SJCRH30 (cell line): ENCODE results near the gene LONRF2. TPM values are rescaled to one million over a fixed set of nuclear protein-coding genes. Genes with fewer than 3 reads are reported as not detected.

Experiments
- DNase-seq, 2 experiments: peaks; one replicate each; pipeline ENCODE4 v3.0.0-alpha.2; 2015 to 2020
- H3K27ac ChIP-seq: fragments of 250-450 bp; sonication (Bioruptor Pico); 2 replicates; pipeline ENCODE4 v1.5.1; 2020; ENCODE audit warnings: mild to moderate bottlenecking, moderate library complexity
- H3K27me3 ChIP-seq: fragments of 250-450 bp; sonication (Bioruptor Pico); 2 replicates; pipeline ENCODE4 v1.5.1; 2020; ENCODE audit warnings: mild to moderate bottlenecking, moderate library complexity
- H3K36me3 ChIP-seq: fragments of 250-450 bp; sonication (Bioruptor Pico); 2 replicates; pipeline ENCODE4 v1.5.1; 2020; ENCODE audit warnings: mild to moderate bottlenecking, moderate library complexity
- H3K4me1 ChIP-seq: fragments of 250-450 bp; sonication (Bioruptor Pico); 2 replicates; pipeline ENCODE4 v1.5.1; 2020; ENCODE audit warnings: mild to moderate bottlenecking, moderate library complexity
- H3K4me3 ChIP-seq: fragments of 250-450 bp; sonication (Bioruptor Pico); 2 replicates; pipeline ENCODE4 v1.5.1; 2020; ENCODE audit warnings: mild to moderate bottlenecking, moderate library complexity
- H3K9me3 ChIP-seq: fragments of 250-450 bp; sonication (Bioruptor Pico); replicated peaks from 2 replicates; pipeline ENCODE4 v1.5.1; 2020; ENCODE audit warnings: mild to moderate bottlenecking, moderate library complexity
- total RNA-seq: library from RNA; depleted of rRNA; stranded (reverse); fragments of >200 nt; shearing (Covaris generic); gene quantifications from 2 replicates; pipeline ENCODE4 v1.2.3, GENCODE V29; 2014

LONRF2 gene
- total RNA-seq, 1 experiment from 2014 or later = not detected

GRCh38 chr2:100289020-100289419 lies 33.3 kb downstream of the LONRF2 start:
- H3K27ac ChIP-seq = no peak overlapping the region
- H3K9me3 ChIP-seq = no peaks in the 10 kb centered on the region
- H3K4me3 ChIP-seq = no peak overlapping the region
- H3K36me3 ChIP-seq = no peaks in the 10 kb centered on the region
- no peak for DNase-seq
- no peaks in the 10 kb centered on the region for H3K27me3 ChIP-seq
- peaks cover 3% of the 10 kb centered on the region; the same call in 1 of the 2 replicates for H3K4me1 ChIP-seq

GRCh38 chr2:100286318-100286717 lies 36.0 kb downstream of the LONRF2 start:
- H3K27ac ChIP-seq = no peak overlapping the region
- no peaks in the 10 kb centered on the region for H3K9me3 ChIP-seq
- H3K4me3 ChIP-seq = no peak overlapping the region
- H3K36me3 ChIP-seq = no peaks in the 10 kb centered on the region
- no peak for DNase-seq
- H3K4me1 ChIP-seq = 0 out of 2 replicates have a peak, but pooled peaks cover 2% of the 10 kb centered on the region
- no peaks in the 10 kb centered on the region for H3K27me3 ChIP-seq

DNA sequence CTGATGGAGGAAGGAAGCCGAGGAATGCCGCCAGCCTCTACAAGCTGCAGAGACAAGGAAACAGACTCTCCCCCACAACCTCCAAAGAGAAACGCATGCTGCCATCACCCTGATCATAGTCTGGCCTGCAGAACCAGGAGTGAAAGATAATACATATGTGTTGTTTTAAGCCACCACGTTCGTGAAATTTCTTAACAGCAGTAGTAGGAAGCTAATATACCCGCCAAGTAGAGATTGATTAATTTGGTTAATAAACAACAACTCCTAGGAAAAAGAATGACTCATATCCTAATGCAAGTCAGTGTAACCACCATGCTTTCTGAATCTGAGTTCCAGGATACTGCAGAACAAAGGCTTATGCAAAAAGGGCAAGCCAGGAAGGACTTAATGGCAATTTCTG lies 36.6 kb downstream of the LONRF2 start:
- H3K9me3 ChIP-seq = no peaks in the 10 kb centered on the region
- no peak for DNase-seq
- H3K27me3 ChIP-seq = no peaks in the 10 kb centered on the region
- no peaks in the 10 kb centered on the region for H3K4me1 ChIP-seq
- H3K4me3 ChIP-seq = no peak overlapping the region
- no peak overlapping the region for H3K27ac ChIP-seq
- H3K36me3 ChIP-seq = no peaks in the 10 kb centered on the region

- Histone ChIP-seq H3K9me3 (no peaks in the 10 kb centered on the region), H3K36me3 (no peaks in the 10 kb centered on the region), H3K27ac (no peak overlapping the region)
Observed at GRCh38 chr2:100285011-100285410, 37.3 kb downstream of the LONRF2 start.

GRCh38 chr2:100283724-100284501 lies 38.4 kb downstream of the LONRF2 start:
- H3K27me3 ChIP-seq = no peaks in the 10 kb centered on the region
- no peaks in the 10 kb centered on the region for H3K9me3 ChIP-seq
- H3K27ac ChIP-seq = no peak overlapping the region
- H3K4me1 ChIP-seq = no peaks in the 10 kb centered on the region
- no peaks in the 10 kb centered on the region for H3K36me3 ChIP-seq
- no peak overlapping the region for H3K4me3 ChIP-seq
- no peak for DNase-seq

More at GRCh38 chr2:100285011-100285410, 37.3 kb downstream of the LONRF2 start:
- Histone ChIP-seq H3K4me3 (no peak overlapping the region), H3K4me1 (no peaks in the 10 kb centered on the region), H3K27me3 (no peaks in the 10 kb centered on the region)
- DNase-seq = no peak

GRCh38 chr2:100281521-100282438 lies 40.5 kb downstream of the LONRF2 start:
- Histone ChIP-seq H3K9me3 (no peaks in the 10 kb centered on the region), H3K36me3 (no peaks in the 10 kb centered on the region), H3K4me1 (no peaks in the 10 kb centered on the region), H3K27ac (no peak overlapping the region), H3K4me3 (no peak overlapping the region), H3K27me3 (no peaks in the 10 kb centered on the region)
- DNase-seq = no peak

DNA sequence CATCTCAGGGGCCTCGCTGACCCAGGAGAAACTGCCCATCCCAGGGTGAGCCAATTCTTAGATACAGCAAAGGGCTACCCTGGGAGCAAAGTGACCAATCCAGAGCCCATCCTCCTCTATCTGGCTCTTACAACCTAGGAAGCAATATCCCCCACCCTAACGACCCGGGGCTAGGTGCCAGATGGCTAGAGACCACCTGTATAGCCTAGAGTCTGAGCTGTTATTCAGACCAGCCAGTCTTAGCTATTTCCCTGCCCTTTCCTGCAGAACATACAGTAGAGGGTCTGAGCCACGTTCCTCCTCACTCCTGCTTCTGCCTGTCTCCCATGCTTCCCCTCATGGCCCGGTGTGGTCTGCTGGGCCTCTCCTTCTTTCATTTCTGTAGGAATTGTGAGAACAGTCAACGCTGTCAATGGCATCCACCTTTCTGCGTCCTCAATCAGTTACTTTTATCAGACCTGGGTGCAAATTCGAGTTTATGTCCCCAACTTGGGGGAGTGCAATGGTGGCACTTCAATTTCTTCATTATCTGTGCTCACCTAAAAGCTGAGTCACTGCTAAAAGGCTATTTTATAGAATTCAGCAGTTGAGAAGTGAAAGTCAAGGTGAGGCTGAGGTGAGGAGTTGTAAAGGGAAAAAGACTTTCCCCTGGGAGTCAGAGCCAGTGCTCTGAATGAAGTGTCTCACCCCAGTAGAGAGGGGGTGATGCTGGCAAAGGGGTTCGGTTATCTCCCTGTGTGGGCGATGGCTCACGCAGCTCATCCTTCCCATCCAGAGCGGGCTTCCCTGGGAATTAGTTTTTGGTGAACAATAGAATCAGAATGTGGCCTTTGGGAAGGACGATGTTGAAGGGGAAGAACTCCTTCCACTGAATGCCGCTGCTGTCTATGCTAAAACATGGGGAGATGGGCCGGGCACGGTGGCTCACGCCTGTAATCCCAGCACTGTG lies 42.4 kb downstream of the LONRF2 start:
- no peak for DNase-seq
- Histone ChIP-seq H3K27ac (no peak overlapping the region), H3K9me3 (no peaks in the 10 kb centered on the region), H3K4me3 (no peak overlapping the region), H3K27me3 (peaks cover 7% of the 10 kb centered on the region; the same call in 1 of the 2 replicates), H3K4me1 (no peaks in the 10 kb centered on the region), H3K36me3 (no peaks in the 10 kb centered on the region)

DNA sequence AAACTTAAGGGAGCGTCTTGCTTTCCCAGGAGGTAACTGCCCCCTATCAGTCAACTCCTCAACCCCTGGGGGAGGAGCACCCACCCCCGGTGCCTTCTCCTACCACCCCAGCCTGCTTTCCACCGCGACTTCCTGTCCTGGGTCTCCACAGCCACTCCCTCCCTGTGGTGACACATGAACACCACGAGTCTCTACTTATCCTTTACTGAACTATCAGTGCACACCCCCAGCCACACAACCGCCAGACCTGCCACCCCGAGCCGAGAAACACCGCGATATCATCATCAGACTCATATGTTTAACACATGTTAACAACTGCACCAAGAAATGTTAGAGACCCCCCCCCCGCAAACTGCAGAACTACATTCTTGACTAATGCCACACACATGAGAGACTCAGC lies 43.3 kb downstream of the LONRF2 start:
- no peaks in the 10 kb centered on the region for H3K4me1 ChIP-seq
- DNase-seq = no peak
- no peak overlapping the region for H3K27ac ChIP-seq
- no peaks in the 10 kb centered on the region for H3K36me3 ChIP-seq
- peaks cover 7% of the 10 kb centered on the region; the same call in 1 of the 2 replicates for H3K27me3 ChIP-seq
- no peaks in the 10 kb centered on the region for H3K9me3 ChIP-seq
- H3K4me3 ChIP-seq = no peak overlapping the region

GRCh38 chr2:100278501-100278900 lies 43.8 kb downstream of the LONRF2 start:
- peaks cover 9% of the 10 kb centered on the region for H3K27me3 ChIP-seq
- H3K36me3 ChIP-seq = no peaks in the 10 kb centered on the region
- H3K9me3 ChIP-seq = no peaks in the 10 kb centered on the region
- no peak overlapping the region for H3K4me3 ChIP-seq
- no peak overlapping the region for H3K27ac ChIP-seq
- DNase-seq = no peak
- no peaks in the 10 kb centered on the region for H3K4me1 ChIP-seq

DNA sequence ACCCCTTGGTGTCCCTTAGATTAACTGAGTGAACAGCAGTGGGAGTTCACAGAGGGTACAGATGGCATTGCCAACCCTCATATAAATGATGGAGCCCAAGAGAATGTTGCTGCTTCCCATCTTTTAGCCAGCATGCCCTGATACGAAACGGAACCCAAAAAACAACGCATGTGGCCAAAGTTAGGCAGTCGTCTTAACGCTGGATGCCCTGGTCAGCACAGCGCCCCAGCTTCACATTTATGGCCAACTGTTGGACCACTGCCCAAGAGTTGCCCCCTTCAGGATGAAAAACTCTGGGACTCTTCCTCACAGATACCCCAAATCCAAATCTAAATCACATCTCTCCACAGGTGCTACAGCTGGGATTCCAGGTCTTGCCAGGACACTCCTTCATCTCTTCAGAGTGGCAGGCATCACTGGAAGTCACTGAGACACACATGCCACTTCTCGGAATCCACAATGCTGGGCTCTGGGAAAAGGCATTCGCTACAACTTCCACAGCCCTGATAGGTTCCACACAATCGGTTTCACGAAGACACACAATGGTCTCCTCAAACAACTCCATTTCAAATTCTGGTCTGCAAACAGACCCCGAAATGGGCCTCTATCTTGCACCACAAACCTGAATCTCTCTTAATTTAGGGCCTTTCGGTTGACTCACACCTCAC lies 44.6 kb downstream of the LONRF2 start:
- no peak for DNase-seq
- H3K9me3 ChIP-seq = no peaks in the 10 kb centered on the region
- H3K4me3 ChIP-seq = no peak overlapping the region
- H3K27me3 ChIP-seq = peaks cover 11% of the 10 kb centered on the region
- H3K27ac ChIP-seq = no peak overlapping the region
- H3K36me3 ChIP-seq = no peaks in the 10 kb centered on the region
- H3K4me1 ChIP-seq = no peaks in the 10 kb centered on the region

- Histone ChIP-seq H3K4me3 (no peak overlapping the region), H3K27ac (no peak overlapping the region), H3K36me3 (no peaks in the 10 kb centered on the region), H3K4me1 (no peaks in the 10 kb centered on the region), H3K9me3 (no peaks in the 10 kb centered on the region), H3K27me3 (peaks cover 11% of the 10 kb centered on the region)
- no peak for DNase-seq
Observed at GRCh38 chr2:100276716-100277115, 45.6 kb downstream of the LONRF2 start.

- Histone ChIP-seq H3K4me3 (no peak overlapping the region), H3K4me1 (no peaks in the 10 kb centered on the region), H3K27me3 (peaks cover 11% of the 10 kb centered on the region), H3K36me3 (no peaks in the 10 kb centered on the region), H3K9me3 (no peaks in the 10 kb centered on the region), H3K27ac (no peak overlapping the region)
- DNase-seq = peak in 1 of 2 experiments; percentile 12
Observed at GRCh38 chr2:100275200-100275589, 47.1 kb downstream of the LONRF2 start.

- no peaks in the 10 kb centered on the region for H3K36me3 ChIP-seq
- H3K4me1 ChIP-seq = no peaks in the 10 kb centered on the region
- H3K4me3 ChIP-seq = no peak overlapping the region
- H3K27me3 ChIP-seq = peaks cover 11% of the 10 kb centered on the region
- no peaks in the 10 kb centered on the region for H3K9me3 ChIP-seq
- H3K27ac ChIP-seq = no peak overlapping the region
- no peak for DNase-seq
Observed at GRCh38 chr2:100274566-100275199, 47.6 kb downstream of the LONRF2 start.
